Esophagus squamous epithelium (tissue), 5 donors: ENCODE data around the gene IL22. TPM values are rescaled to one million over a fixed set of nuclear protein-coding genes. Genes with fewer than 3 reads are reported as not detected.

Experiments
- DNase-seq: peaks from one replicate; lab custom pipeline; 2025; lab: John Stamatoyannopoulos, UW
- H3K27ac ChIP-seq, 4 donors: fragments of 200-600 bp; sonication (generic); one replicate each; pipeline ENCODE4 v1.5.1; 2016 to 2019; ENCODE audit warnings: mild to moderate bottlenecking in 1 of 4
- H3K27me3 ChIP-seq, 4 donors: fragments of 200-600 bp; sonication (generic); 1 replicate in 3 of 4; 2 replicates in 1 of 4; pipeline versions ENCODE4 v1.5.1 to v1.6.0; 2017 to 2021; ENCODE audit warnings: antibody characterized with exemption in 1 of 4
- H3K36me3 ChIP-seq, 3 donors: fragments of 200-600 bp; sonication (generic); one replicate each; pipeline ENCODE4 v1.5.1; 2016 to 2019
- H3K4me1 ChIP-seq, 3 donors: fragments of 200-600 bp; sonication (generic); one replicate each; pipeline ENCODE4 v1.5.1; 2017 to 2019
- H3K4me3 ChIP-seq, 4 donors: fragments of 200-600 bp; sonication (generic); 1 replicate in 3 of 4; 2 replicates in 1 of 4; pipeline ENCODE4 v1.5.1; 2016 to 2019; ENCODE audit warnings: mild to moderate bottlenecking in 2 of 4, moderate library complexity in 1 of 4
- H3K9me3 ChIP-seq, 3 donors: fragments of 200-600 bp; sonication (generic); one replicate each; pipeline ENCODE4 v1.5.1; 2016 to 2019
- POLR2A ChIP-seq, 4 donors: fragments of 450-650 bp; IDR thresholded peaks; one replicate each; pipeline ENCODE4 v1.6.1; 2017; ENCODE audit warnings: antibody characterized with exemption in 4 of 4, mild to moderate bottlenecking in 4 of 4, moderate library complexity in 3 of 4
- WGBS, 2 donors: methylation state at CpG; one replicate each; pipeline ENCODE4 v1.1.5; 2018; 5-methylcytosine and 5-hydroxymethylcytosine counted together
- intact Hi-C: fragments of 100-400 bp; cut with DNase I; formaldehyde crosslinking; loops from one replicate; pipeline ENCODE4 v1.15.0; 2022
- total RNA-seq, 4 donors: library from RNA; depleted of rRNA; stranded (reverse); fragments of >200 nt; gene quantifications; one replicate each; pipeline ENCODE4 v1.1.0, GENCODE V29; 2016
- TF ChIP-seq, protein P1 (sequence below), 6 experiments: fragments of 450-650 bp in 4 of 6; fragments of 200-600 bp in 2 of 6; sonication (generic) in 2 of 6; IDR thresholded peaks; one replicate each; pipeline ENCODE4 v1.5.1; 2016 to 2019; ENCODE audit warnings: antibody characterized with exemption in 6 of 6, mild to moderate bottlenecking in 4 of 6, moderate library complexity in 4 of 6
- donor health status: DM: yes; HTN: yes; CAD: no.

The IL22 gene
- total RNA-seq, 4 donors from 2014 or later: 0.35 TPM; not detected in 3

DNA sequence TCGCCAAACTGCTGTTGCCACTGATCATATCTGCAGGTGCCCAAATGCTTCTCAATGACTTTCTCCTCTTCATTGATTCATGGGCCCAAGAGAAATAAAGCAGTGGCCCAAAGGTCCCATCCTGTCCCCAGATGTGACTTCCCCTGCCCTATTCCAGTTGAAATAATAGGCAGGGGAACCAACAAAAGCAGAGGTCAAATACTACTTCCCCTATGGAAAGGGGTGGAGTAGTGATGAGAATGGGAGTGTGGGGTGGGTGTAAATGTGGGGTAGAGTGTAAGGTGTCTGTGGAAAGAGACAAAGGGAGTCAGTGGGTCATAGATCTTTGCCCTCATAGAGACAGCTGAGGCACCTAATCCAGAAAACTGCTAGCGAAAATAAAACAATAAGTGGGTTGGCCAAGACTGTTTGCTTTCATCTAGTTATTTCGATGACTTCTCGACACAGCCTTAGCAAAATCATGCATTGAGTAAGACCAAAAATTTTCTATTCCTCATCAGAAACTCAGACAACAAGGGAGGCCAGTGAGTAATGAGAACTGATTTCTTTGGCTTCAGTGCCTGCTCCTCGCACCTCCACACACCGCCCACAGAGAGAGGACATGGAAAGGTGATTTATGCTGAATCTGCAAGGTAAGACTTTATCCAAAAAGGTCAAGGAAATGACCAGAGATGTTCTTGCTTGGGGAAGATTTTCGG lies 10.9 kb upstream of the IL22 start:
- no peaks in the 10 kb centered on the region for H3K36me3 ChIP-seq
- no peak overlapping the region for H3K27ac ChIP-seq
- no peaks in the 10 kb centered on the region for H3K27me3 ChIP-seq
- H3K9me3 ChIP-seq: no peaks in the 10 kb centered on the region
- H3K4me3 ChIP-seq: no peak overlapping the region
- no peak for TF ChIP-seq POLR2A (IDR thresholded peaks at IDR 0.05)
- TF ChIP-seq, protein P1, sequence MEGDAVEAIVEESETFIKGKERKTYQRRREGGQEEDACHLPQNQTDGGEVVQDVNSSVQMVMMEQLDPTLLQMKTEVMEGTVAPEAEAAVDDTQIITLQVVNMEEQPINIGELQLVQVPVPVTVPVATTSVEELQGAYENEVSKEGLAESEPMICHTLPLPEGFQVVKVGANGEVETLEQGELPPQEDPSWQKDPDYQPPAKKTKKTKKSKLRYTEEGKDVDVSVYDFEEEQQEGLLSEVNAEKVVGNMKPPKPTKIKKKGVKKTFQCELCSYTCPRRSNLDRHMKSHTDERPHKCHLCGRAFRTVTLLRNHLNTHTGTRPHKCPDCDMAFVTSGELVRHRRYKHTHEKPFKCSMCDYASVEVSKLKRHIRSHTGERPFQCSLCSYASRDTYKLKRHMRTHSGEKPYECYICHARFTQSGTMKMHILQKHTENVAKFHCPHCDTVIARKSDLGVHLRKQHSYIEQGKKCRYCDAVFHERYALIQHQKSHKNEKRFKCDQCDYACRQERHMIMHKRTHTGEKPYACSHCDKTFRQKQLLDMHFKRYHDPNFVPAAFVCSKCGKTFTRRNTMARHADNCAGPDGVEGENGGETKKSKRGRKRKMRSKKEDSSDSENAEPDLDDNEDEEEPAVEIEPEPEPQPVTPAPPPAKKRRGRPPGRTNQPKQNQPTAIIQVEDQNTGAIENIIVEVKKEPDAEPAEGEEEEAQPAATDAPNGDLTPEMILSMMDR (IDR thresholded peaks at IDR 0.05): no peak
- intact Hi-C loops: no loop called here
- DNase-seq: no peak
- H3K4me1 ChIP-seq: peaks cover 0 to 8% (median 0%) of the 10 kb centered on the region in 3 donors
- WGBS, 2 donors: 80 to 83% methylated on average over 7 of the region's 7 CpGs

DNA sequence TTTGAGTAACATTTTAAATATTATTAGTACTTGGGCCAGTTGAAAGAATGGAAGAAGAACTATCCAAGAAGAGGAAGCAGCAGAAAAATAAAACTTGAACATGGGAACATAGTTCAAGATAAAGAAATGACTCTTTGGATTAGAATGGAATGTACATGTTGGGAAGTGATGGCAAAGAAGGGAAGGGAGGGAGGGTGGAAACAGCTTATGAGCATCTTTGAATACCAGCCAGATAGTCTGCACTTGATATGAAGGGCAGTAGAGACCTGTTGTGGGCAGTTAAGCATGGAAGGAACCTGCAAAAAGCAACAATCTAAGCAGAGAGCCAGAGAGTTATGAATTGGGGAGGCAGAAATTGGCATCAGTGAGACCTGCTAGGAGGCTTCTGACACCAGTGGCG lies 10.0 kb upstream of the IL22 start:
- Histone ChIP-seq H3K9me3 (no peaks in the 10 kb centered on the region), H3K36me3 (no peaks in the 10 kb centered on the region), H3K27ac (no peak overlapping the region), H3K27me3 (no peaks in the 10 kb centered on the region), H3K4me3 (no peak overlapping the region), H3K4me1 (peaks cover 0 to 13% (median 0%) of the 10 kb centered on the region in 3 donors)
- TF ChIP-seq, protein P1 (IDR thresholded peaks at IDR 0.05): no peak
- TF ChIP-seq POLR2A (IDR thresholded peaks at IDR 0.05): no peak
- intact Hi-C loops: no loop called here
- DNase-seq: no peak
- 92 to 94% methylated on average over 1 of the region's 1 CpG for WGBS, 2 donors

DNA sequence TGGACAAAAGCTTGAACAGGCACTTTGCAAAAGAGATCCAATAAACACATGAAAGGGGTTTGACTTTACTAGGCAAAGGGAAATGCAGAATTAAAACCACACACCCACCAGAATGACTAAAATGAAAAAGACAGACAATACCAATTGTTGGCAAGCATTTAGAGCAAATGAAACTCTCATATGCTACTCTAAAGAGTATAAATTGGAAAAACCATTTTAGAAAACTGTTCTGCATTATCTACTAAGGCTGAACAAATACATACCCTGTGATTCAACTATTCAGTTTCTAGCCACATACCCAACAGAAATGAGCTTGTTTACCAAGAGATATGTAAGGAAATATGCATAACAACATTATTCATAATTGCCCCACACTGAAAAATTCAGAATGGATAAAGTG lies 8.5 kb upstream of the IL22 start:
- DNase-seq: no peak
- no peak for TF ChIP-seq POLR2A (IDR thresholded peaks at IDR 0.05)
- TF ChIP-seq, protein P1 (IDR thresholded peaks at IDR 0.05): no peak
- H3K27ac ChIP-seq: no peak overlapping the region
- H3K4me1 ChIP-seq: peaks cover 0 to 13% (median 0%) of the 10 kb centered on the region in 3 donors
- intact Hi-C loops: no loop called here
- no peaks in the 10 kb centered on the region for H3K9me3 ChIP-seq
- H3K36me3 ChIP-seq: no peaks in the 10 kb centered on the region
- H3K4me3 ChIP-seq: no peak overlapping the region
- H3K27me3 ChIP-seq: no peaks in the 10 kb centered on the region

- Histone ChIP-seq H3K27ac (no peak overlapping the region), H3K9me3 (no peaks in the 10 kb centered on the region), H3K27me3 (no peaks in the 10 kb centered on the region), H3K4me1 (peaks cover 0 to 13% (median 0%) of the 10 kb centered on the region in 3 donors), H3K36me3 (no peaks in the 10 kb centered on the region), H3K4me3 (no peak overlapping the region)
- TF ChIP-seq, protein P1 (IDR thresholded peaks at IDR 0.05): no peak
- TF ChIP-seq POLR2A (IDR thresholded peaks at IDR 0.05): no peak
- intact Hi-C loops: no loop called here
- WGBS, 2 donors: 72 to 73% methylated on average over 3 of the region's 3 CpGs
- DNase-seq: no peak
Measured at GRCh38 chr12:68260153-68260552, 6.7 kb upstream of the IL22 start.

DNA sequence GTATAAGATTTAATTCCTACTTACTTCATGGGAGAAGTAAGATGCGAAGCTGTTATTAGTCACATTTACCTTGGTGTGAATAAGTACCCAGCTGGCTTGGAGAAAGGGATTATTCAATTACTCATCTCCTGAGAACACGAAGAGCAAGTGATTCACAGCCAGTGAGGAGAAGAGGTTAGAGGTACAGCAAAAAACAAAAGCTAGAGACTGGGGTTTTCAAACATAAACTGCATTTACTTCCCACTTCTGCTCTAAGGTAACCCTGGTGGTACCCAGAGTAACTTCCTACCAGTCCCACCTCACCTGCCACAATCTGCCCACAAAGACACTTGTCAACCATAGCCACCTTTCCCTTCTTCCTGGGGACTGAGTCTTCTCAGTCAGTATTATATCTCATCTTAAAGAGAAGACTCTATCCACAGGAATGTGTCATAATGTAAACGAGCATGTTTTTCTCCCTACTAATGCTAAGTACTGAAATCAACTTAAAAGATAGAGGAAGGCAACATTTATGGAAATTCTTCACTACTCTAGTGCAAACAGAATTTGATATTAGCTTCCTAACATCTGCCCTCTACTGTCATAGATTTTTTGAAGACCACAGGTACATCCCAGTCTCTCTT lies 6.0 kb upstream of the IL22 start:
- no peaks in the 10 kb centered on the region for H3K36me3 ChIP-seq
- peak overlapping the region in 3 of 4 donors; percentile 41 to 54 (median 50) for H3K27ac ChIP-seq
- no peaks in the 10 kb centered on the region for H3K9me3 ChIP-seq
- no peaks in the 10 kb centered on the region for H3K27me3 ChIP-seq
- intact Hi-C loops: no loop called here
- TF ChIP-seq, protein P1 (IDR thresholded peaks at IDR 0.05): no peak
- no peak for DNase-seq
- H3K4me3 ChIP-seq: no peak overlapping the region
- WGBS, 2 donors: 23 to 31% methylated on average over 3 of the region's 3 CpGs
- H3K4me1 ChIP-seq: peaks cover 0 to 13% (median 0%) of the 10 kb centered on the region in 3 donors
